ENCODE results near the gene POLE. TPM values are rescaled to one million over a fixed set of nuclear protein-coding genes. Genes with fewer than 3 reads are reported as not detected.

POLE gene
- total RNA-seq, 1 experiment from 2014 or later: 13.2 TPM

DNA sequence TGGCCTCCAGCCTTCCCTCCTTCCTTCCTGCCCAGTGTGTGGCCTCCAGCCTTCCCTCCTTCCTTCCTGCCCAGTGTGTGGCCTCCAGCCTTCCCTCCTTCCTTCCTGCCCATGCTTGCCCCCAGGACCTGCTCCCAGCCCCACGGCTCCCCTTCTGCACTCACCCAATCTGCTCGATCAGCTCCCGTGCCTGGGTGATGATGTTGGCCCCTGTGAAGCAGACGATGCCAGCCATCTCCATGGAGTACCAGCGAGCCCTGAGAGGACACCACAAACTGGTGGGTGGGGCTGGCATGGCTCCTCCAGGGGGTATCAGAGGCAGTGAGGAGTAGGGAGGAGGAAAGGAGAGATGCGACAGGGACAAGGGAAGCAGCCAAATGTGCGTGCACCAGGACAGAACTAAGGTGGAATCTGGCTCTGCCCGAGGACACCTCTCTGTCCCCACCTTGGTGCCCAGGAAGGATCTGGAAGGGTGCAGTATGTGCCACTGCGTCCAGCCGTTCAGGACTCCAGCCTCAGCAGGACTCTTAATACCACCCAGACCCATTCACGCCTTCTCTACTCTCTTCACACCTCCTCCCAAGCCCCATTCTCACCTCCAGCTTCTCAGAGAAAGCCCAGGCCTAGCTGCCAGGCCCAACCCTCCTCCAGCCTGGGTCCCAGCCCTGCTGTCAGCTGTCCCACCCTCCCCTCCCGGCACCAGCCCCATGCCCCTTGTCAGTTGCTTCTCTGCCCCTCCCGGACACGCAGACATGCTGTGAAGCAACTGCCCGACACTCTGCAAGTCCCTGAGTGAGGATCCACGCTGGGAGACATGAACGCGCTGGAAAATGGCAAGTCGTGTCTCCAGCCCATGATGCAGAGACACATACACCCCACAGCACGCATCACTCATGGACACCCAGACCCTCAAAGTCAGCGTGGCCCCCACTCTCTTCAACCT, 22.7 kb downstream of the POLE start:
- in situ Hi-C loops (cut with HindIII; ENCODE audit: low pct_unique_long_range_greater_than_20kb, low sequenced_read_pairs): no loop called here
- no peak for DNase-seq (ENCODE audit: low read depth, low spot score)

DNA sequence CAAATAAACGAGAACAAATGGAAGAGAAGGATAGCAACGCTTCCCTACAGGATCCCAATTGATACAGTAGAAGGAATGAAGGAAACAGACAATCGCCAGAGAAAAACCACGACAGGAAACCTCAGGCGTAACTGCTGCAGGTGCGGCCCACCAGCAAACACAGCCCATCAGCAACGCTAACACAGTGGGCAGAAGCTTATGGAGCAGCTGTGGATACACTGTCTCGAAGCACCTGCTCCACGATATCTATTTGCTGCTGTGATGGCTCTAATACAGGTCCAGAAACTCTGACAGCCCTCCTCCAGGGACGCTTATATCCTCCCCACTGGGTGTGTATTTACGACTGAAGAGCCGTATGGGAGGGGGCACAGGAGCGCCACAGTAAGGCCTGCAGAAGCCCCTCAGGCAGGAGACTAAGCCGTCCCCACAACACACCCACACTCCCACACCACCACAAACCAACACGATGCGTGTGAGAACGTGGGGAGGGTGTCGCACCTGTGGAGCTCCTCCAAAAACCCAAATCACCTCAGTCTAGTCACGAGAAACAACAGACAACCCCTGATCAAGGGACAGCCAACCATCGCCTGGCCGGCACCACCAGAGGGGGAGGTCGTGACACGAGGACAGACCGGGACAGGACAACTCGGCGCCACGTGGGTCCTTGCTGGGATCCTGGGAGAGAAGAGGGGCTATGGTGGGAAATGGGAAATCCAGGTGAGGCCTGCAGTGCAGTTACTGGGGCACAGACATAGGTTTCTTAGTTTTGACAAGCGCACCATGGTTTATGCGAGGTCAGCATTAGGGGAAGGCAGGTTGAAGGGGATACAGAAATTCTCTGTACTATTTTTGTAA, 24.0 kb downstream of the POLE start:
- DNase-seq (ENCODE audit: low read depth, low spot score): no peak
- in situ Hi-C loops (cut with HindIII; ENCODE audit: low pct_unique_long_range_greater_than_20kb, low sequenced_read_pairs): no loop called here

DNA sequence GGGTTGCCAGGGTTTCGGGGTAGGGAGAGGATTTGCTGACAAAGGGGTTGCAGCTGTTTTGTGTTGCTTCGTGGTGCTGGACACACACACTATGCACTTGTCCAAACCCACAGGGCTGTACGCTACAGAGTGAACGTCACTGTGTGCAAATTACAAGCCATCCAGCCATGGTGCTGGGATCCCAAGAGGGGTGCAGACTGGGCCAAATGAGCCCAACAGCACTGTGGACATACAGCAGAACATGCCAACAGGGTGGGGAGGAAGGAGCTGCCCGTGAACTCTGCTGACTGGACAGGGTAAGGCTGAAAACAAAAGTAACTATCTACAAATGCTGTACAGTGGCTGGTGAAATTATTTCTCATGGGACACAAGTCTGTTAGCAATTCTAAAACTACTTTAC, 25.2 kb downstream of the POLE start:
- in situ Hi-C loops (cut with HindIII; ENCODE audit: low pct_unique_long_range_greater_than_20kb, low sequenced_read_pairs): no loop called here
- no peak for DNase-seq (ENCODE audit: low read depth, low spot score)

DNA sequence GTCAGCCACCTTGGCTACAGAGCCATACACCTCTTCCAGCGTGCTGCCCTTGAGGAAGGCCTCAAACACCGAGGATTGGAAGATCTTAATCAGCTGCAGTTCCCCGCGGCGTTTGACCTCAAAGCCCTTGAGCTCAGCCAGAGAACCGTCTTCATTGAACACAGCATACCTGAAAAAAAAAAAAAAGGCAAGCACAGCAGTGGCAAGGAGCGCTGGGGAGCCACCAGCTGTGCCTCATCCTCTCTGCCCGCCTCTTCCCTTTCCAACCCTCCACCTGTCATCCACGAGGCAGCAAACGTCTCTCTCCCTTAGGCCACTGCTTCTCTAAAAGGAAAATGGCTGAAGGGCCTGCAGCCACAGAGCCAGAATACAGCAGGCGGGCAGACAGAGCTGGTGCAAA, 26.1 kb downstream of the POLE start:
- in situ Hi-C loops (cut with HindIII; ENCODE audit: low pct_unique_long_range_greater_than_20kb, low sequenced_read_pairs): no loop called here
- DNase-seq (ENCODE audit: low read depth, low spot score): no peak

DNA sequence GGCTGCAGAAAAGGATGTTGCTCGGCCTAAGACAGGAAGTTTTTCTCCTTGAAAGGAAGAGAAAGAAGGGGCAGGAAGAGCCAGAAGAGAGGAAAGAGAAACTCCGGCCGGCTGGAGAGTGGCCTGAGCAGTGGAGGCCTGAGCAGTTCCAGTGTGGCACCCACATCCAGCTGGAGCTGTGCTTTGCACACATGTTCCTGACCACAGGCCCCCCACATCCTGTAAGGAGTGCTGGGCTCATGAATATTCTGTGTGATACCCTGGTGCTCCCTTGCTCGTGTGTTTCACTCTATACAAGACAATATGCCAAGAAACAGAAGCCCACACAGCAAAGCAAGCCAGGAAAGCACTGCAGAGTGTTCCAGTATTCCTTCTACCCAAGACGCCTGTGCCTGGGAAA, 27.1 kb downstream of the POLE start:
- in situ Hi-C loops (cut with HindIII; ENCODE audit: low pct_unique_long_range_greater_than_20kb, low sequenced_read_pairs): no loop called here
- DNase-seq (ENCODE audit: low read depth, low spot score): no peak

DNA sequence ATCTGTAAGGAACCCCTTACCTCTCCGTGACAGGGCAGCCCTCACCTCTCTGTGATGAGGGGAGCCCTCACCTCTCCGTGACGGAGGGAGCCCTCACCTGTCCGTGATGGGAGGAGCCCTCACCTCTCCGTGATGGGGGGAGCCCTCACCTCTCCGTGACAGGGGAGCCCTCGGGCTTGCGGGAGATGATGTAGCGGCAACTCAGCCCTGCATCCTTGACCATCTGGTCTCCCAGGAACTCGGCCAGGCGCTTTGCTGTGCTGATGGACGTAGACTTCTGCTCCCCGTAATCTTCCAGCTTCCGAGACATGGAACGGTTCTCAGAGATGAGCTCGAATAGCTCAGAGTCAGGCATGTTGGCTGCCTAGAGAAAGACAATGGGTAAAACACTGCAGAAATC, 28.0 kb downstream of the POLE start:
- no peak for DNase-seq (ENCODE audit: low read depth, low spot score)
- in situ Hi-C loops (cut with HindIII; ENCODE audit: low pct_unique_long_range_greater_than_20kb, low sequenced_read_pairs): no loop called here

DNA sequence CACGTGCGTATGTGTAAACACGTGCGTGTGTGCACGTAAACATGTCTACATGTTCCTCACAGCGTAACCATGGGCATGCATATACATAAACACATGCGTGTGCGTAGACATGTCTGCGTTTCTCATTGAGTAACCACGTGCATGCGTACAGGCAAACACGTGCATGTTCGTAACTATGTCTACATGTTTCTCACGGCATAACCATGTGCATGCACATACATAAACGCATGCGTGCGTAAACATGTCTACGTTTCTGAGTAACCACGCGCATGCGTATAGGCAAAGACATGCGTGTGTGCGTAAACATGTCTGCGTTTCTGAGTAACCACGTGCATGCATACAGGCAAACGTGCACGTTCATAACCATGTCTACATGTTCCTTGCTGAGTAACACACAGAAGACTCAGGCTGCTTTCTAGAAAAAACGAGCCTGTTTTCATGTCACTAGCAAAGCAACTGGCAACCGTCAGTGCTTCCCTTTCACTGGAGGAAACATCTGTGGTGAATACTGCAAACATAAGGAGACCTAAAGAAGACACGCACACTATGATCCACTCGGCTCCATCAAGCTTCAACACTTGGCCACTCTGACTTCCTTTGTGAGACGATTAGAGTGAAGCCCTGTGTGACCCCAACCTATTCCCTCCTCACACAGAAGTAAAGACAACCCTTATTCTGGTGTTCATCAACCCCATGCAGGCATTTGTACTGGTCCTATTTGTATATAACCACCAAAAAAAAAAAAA, 28.8 kb downstream of the POLE start:
- in situ Hi-C loops (cut with HindIII; ENCODE audit: low pct_unique_long_range_greater_than_20kb, low sequenced_read_pairs): no loop called here

DNA sequence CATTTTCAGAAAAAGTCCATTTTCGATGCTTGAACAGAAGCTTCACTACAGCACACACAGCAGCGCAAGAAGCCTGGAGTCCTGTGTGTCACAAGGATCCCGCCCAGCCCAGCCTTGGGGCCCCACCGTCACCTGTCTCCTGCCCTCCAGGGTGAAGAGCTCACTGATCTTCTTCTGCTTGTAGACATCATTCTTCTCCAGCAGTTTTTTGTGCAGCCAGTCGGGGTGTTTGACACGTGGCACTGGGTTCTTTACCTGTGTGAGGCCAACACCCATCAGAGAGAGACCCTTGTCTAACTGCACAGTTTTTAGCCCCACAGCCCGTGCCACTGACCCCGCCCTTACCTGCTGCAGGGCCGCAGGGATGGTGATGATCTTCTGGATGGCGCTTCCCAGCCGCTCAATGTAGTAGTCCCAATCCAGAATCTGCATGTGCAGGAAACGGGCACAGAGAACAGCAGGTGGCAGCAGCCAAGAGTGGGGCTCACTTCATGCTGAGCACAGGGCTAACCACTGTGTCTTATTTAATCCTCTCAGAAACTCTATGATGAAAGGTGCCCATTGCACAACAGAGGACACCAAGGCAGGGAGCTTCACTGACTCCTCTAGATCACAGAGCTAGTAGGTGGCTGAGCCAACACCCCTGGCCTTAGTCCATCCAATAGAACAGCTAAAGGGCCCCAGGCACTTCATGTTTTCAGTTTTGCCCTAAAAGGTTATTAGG, 30.0 kb downstream of the POLE start:
- in situ Hi-C loops (cut with HindIII; ENCODE audit: low pct_unique_long_range_greater_than_20kb, low sequenced_read_pairs): no loop called here
- no peak for DNase-seq (ENCODE audit: low read depth, low spot score)

More for the DNA sequence above, 28.8 kb downstream of the POLE start:
- no peak for DNase-seq (ENCODE audit: low read depth, low spot score)

DNA sequence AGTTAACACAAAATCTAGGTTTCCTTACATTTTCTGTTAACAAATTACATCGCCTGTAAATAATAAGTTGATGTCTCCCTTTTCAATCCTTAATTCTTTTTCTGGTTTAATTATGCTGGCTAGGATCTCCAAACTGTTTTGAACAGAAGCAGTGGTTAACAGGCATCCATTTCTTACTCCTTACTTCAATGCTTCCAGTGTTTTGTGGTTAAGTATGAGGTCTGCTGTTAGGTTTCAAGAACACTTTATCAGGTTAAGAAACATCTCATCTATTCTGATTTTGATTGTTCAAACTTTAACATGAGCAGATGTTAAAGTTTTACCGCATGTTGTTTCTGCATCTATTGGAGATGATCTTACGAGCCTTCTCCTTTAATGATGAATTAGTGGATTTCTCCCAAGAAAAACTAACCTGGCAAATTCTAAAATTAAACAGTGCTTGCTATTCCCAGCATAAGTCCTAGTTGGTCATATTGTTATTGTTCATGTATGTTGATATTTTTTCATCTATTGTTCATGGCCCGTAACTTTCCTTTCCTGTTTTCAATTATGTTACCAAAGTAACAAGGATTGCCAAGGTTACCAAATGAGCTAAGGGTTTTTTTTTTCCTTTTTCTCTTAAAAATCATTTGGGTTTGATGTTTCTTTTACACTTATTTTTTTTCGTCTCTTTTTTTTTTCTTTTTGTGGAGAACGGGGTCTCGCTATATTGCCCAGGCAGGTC, 33.4 kb downstream of the POLE start:
- DNase-seq (ENCODE audit: low read depth, low spot score): no peak
- in situ Hi-C loops (cut with HindIII; ENCODE audit: low pct_unique_long_range_greater_than_20kb, low sequenced_read_pairs): no loop called here

DNA sequence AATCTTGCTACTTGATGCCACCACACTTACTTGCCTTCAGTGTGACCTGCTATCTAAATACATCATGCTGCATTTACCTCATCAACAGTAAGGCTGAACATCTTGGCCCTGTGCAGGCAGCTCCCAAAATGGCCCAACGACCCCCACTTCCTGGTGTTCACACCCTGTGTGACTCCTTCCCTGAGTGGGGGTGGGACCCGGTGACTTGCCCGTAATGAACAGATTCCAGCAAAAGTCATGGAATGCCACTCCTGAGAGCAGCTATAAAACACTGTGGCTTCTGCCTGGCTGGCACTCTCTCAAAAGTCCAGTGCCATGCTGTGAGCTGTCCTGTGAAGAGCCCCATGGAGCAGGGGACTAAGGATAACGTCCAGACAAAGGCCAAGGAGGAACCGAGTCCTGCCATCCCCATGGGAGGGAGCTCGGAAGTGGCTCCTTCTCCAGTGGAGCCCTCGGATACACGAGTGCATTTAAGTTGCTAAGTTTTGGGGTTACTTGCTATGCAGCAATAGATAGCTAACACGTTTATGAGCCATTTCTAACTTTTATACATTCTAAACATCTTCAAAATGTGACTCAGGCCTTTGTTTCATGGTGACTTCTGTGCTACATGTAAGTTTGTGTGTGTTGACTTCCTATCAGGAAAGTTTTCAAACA, 35.6 kb downstream of the POLE start:
- in situ Hi-C loops (cut with HindIII; ENCODE audit: low pct_unique_long_range_greater_than_20kb, low sequenced_read_pairs): no loop called here

DNA sequence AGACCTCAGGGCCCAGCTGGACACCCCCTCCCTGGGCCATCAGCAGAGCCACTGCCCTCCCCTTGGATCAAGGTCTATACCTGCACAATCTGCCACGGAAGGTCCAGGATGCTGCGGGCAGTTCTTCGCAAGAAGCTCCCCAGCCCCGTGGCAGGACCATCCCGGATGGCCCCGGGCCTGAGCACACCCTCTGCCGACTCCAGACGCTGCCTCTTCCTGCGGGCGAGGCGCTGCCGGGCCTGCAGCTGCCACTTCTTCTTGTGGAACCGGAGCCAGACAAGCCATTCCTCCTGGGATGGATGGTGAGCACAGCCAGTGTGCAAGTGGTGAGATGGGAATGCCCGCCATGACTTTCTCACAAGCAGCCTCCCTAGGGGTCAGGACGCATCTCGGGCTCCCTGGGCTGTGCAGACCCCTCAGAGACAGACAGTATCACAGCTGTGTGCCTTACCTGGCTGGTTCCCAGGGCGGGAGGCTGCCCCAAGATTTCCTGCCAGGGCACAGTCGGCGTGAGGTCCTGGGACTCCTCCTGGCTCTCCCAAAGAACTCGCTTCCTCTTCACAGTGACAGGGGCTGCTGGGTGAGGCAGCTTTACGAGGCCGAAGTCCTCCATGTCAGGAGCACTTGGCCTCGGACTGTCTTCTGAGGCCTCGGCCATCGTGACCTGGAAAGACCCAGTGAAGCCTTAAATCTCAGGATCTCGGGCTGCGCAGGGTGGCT, 37.8 kb downstream of the POLE start:
- in situ Hi-C loops (cut with HindIII; ENCODE audit: low pct_unique_long_range_greater_than_20kb, low sequenced_read_pairs): no loop called here
- no peak for DNase-seq (ENCODE audit: low read depth, low spot score)

More for the DNA sequence above, 35.6 kb downstream of the POLE start:
- no peak for DNase-seq (ENCODE audit: low read depth, low spot score)

DNA sequence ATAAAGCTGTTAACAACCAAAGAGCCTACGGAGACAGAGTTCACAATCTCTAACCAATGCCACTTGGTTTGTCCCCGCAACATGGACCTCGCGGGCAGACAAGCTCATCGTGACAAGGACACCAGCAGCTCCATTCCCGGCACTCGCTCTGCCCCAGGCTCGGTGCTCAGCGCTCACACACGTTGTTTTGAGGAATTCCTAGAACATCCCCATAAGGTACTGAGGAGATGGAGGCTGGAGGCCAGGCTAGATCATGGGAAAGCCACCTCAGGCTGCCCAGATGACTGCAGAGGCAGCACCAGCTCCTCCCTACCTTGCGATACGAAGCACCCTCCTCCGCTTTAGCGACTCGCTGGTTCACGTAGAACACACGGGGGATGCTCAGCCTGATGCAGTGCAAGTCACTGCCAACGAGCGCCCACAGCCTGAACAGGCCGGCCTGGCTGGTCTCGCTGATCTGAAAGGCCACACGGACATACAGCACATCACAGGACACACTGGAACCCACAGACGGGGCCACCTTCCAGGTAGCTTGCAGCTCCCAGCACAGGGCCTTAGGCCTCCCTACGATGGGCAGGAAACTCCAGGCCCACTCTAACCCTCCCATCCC, 38.4 kb downstream of the POLE start:
- in situ Hi-C loops (cut with HindIII; ENCODE audit: low pct_unique_long_range_greater_than_20kb, low sequenced_read_pairs): no loop called here
- no peak for DNase-seq (ENCODE audit: low read depth, low spot score)

DNA sequence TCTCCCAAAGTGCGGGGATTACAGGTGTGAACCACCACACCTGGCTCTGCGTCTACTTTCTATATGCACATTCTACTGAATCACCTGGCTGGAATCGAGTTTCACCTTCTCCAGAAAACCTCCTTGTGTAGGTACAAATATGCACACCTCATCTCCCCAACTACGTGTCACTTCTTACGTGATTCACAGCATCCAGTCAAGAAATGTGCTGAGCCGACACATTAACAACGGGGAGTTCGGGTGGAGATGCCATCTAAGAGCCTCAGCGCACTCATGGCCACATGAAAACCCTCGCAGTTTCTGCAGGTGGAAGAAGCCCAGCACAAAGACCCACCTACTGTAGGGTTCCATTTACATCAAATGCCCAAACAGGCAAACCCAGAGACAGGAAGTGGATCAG, 39.3 kb downstream of the POLE start:
- DNase-seq (ENCODE audit: low read depth, low spot score): no peak
- in situ Hi-C loops (cut with HindIII; ENCODE audit: low pct_unique_long_range_greater_than_20kb, low sequenced_read_pairs): no loop called here

DNA sequence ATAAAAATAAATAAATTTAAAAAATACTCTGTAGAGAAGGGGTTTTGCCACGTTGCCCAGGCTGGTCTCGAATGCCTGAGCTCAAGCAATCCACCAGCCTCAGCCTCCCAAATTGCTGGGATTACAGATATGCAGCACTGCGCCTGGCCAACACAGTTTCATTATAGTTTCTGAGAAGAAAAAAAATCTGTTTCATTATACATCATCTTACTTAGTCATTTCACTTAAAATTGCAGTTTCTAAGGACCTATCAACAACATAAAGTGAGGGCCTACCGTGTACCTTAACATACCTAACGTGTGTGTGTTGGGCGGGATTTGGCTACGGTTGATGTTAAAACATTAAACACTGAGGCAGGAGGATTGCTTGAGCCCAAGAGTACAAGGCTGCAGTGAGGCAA, 40.3 kb downstream of the POLE start:
- in situ Hi-C loops (cut with HindIII; ENCODE audit: low pct_unique_long_range_greater_than_20kb, low sequenced_read_pairs): no loop called here
- DNase-seq (ENCODE audit: low read depth, low spot score): no peak

All from SK-MEL-5 (cell line).